Endothelial cell of umbilical vein (primary cell): Measurements from ENCODE around the gene SOX14. TPM values are rescaled to one million over a fixed set of nuclear protein-coding genes. Genes with fewer than 3 reads are reported as not detected.

Experiments used
- BruUV-seq: library from RNA; stranded (reverse); fragments of 400-500 nt; replicated peaks from 2 replicates; lab custom pipeline; 2021; lab: Mats Ljungman, UMichigan
- CTCF ChIA-PET: fragments of 300-600, 350-600 bp; sonication (Branson Sonifier 250); formaldehyde crosslinking; loops from one replicate; lab custom pipeline; 2021; ENCODE audit warnings: antibody characterized with exemption, inconsistent platforms; lab: Charles Lee
- POLR2A ChIA-PET: fragments of 300-600, 350-600 bp; sonication (Branson Sonifier 250); formaldehyde crosslinking; loops from one replicate; lab custom pipeline; 2021; ENCODE audit warnings: antibody characterized with exemption, inconsistent platforms; lab: Charles Lee
- DNase-seq: peaks from one replicate; pipeline ENCODE4 v3.0.0-alpha.2; 2011; ENCODE audit warnings: low read depth, low spot score
- FAIRE-seq: peaks from 2 replicates; lab custom pipeline; 2011; peaks lifted over from hg19 to GRCh38; lab: Jason Lieb, UNC
- H2AFZ ChIP-seq: 2 replicates; pipeline ENCODE4 v1.6.0; 2012; ENCODE audit warnings: low read depth, low read length, control low read depth, inconsistent platforms
- H3K27ac ChIP-seq: 2 replicates; pipeline ENCODE4 v1.5.1; 2011; ENCODE audit warnings: low read depth, mild to moderate bottlenecking, control low read depth, low read length, moderate library complexity; ENCODE audit not compliant: insufficient read depth
- H3K27me3 ChIP-seq, 2 experiments: 2 replicates each; pipeline versions ENCODE4 v1.6.0 to v1.6.1; 2011; ENCODE audit warnings: low read length in 2 of 2, mixed read lengths in 1 of 2; ENCODE audit not compliant: control insufficient read depth in 2 of 2, insufficient read depth in 2 of 2
- H3K36me3 ChIP-seq, 2 experiments: 2 replicates in 1 of 2; 3 replicates in 1 of 2; pipeline ENCODE4 v1.5.1; 2011; ENCODE audit warnings: low read length in 2 of 2, mild to moderate bottlenecking in 1 of 2, moderate library complexity in 1 of 2; ENCODE audit not compliant: control insufficient read depth in 2 of 2, insufficient read depth in 2 of 2; ENCODE audit errors: extremely low read depth in 1 of 2
- H3K4me1 ChIP-seq: 3 replicates; pipeline ENCODE4 v1.5.1; 2011; ENCODE audit warnings: mild to moderate bottlenecking, low read length; ENCODE audit not compliant: control insufficient read depth, insufficient read depth; ENCODE audit errors: extremely low read depth
- H3K4me2 ChIP-seq: 2 replicates; pipeline ENCODE4 v1.6.1; 2011; ENCODE audit warnings: low read length, control low read depth, mixed read lengths; ENCODE audit not compliant: insufficient read depth
- H3K4me3 ChIP-seq, 3 experiments: fragments of 200-600 bp in 1 of 3; sonication (generic), shearing (Covaris generic) in 1 of 3; replicated peaks in 1 of 3; 2 replicates each; pipeline ENCODE4 v1.5.1; 2011 to 2016; ENCODE audit warnings: control low read depth in 3 of 3, low read length in 3 of 3, mild to moderate bottlenecking in 2 of 3, inconsistent platforms in 1 of 3, low read depth in 1 of 3, moderate library complexity in 1 of 3; ENCODE audit not compliant: insufficient read depth in 1 of 3
- H3K79me2 ChIP-seq: 2 replicates; pipeline ENCODE4 v1.6.0; 2012; ENCODE audit warnings: low read length, inconsistent platforms; ENCODE audit not compliant: control insufficient read depth, insufficient read depth
- H3K9ac ChIP-seq: replicated peaks from 2 replicates; pipeline ENCODE3; 2011; ENCODE audit warnings: low read length, control low read depth; ENCODE audit not compliant: insufficient read depth; ENCODE audit errors: extremely low read depth
- H3K9me1 ChIP-seq: replicated peaks from 3 replicates; pipeline ENCODE4 v1.6.0; 2011; ENCODE audit warnings: mild to moderate bottlenecking, low read length; ENCODE audit not compliant: control insufficient read depth, insufficient read depth; ENCODE audit errors: extremely low read depth
- H3K9me3 ChIP-seq: replicated peaks from 2 replicates; pipeline ENCODE4 v1.5.1; 2012; ENCODE audit warnings: low read length, inconsistent platforms; ENCODE audit not compliant: control insufficient read depth, insufficient read depth
- H4K20me1 ChIP-seq: replicated peaks from 2 replicates; pipeline ENCODE3; 2011; ENCODE audit warnings: mild to moderate bottlenecking, low read length; ENCODE audit not compliant: control insufficient read depth, insufficient read depth; ENCODE audit errors: extremely low read depth
- EZH2 ChIP-seq: IDR thresholded peaks from 2 replicates; pipeline ENCODE4 v1.6.1; 2012; ENCODE audit warnings: borderline replicate concordance, low read depth, mild to moderate bottlenecking, moderate library complexity, low read length, inconsistent platforms; ENCODE audit not compliant: severe bottlenecking
- FOS ChIP-seq: IDR thresholded peaks from 2 replicates; pipeline ENCODE4 v1.6.1; 2011; ENCODE audit warnings: mild to moderate bottlenecking, low read length, moderate library complexity, borderline replicate concordance; ENCODE audit not compliant: insufficient read depth
- JUN ChIP-seq: IDR thresholded peaks from 2 replicates; pipeline ENCODE4 v1.6.1; 2011; ENCODE audit warnings: borderline replicate concordance, low read depth; ENCODE audit not compliant: insufficient read length, insufficient read depth
- MYC ChIP-seq: IDR thresholded peaks from one replicate; pipeline ENCODE4 v1.6.1; 2011; ENCODE audit warnings: mild to moderate bottlenecking, low read depth, low read length
- POLR2A ChIP-seq: IDR thresholded peaks from 2 replicates; pipeline ENCODE4 v1.6.1; 2012; ENCODE audit warnings: low read depth, mild to moderate bottlenecking, control low read depth, low read length
- dilution Hi-C: fragments of 300-500 bp; cut with MboI; formaldehyde crosslinking; loops from one replicate; pipeline ENCODE4 v1.15.0; 2019; ENCODE audit warnings: low sequenced_read_pairs; ENCODE audit not compliant: extremely low pct_ligation_motif_present
- intact Hi-C: fragments of 100-400 bp; cut with micrococcal nuclease; formaldehyde crosslinking; loops from one replicate; pipeline ENCODE4 v1.10.0; 2022
- polyA plus RNA-seq, 4 experiments: library from polyadenylated mRNA; depleted of rRNA in 3 of 4; stranded (reverse) in 3 of 4; unstranded in 1 of 4; fragments of >200 nt; gene quantifications; 2 replicates each; pipeline versions ENCODE4 v1.2.1 to v1.2.3, GENCODE V29; 2011 to 2012; ENCODE audit warnings: missing spikeins in 1 of 4
- total RNA-seq: library from RNA; stranded (reverse); gene quantifications from 2 replicates; pipeline ENCODE4 v1.2.3, GENCODE V29; 2021
- TF ChIP-seq, protein P1 (sequence below): IDR thresholded peaks from 2 replicates; pipeline ENCODE4 v1.6.1; 2011; ENCODE audit not compliant: insufficient read depth, insufficient read length
- TF ChIP-seq, protein P2 (sequence below), 2 donors: IDR thresholded peaks; 1 replicate in 1 of 2; 2 replicates in 1 of 2; pipeline ENCODE4 v1.5.1; 2011; ENCODE audit warnings: low read length in 2 of 2, mild to moderate bottlenecking in 2 of 2, moderate library complexity in 2 of 2, control low read depth in 1 of 2, inconsistent platforms in 1 of 2, low read depth in 1 of 2; ENCODE audit not compliant: insufficient read depth in 1 of 2; ENCODE audit errors: extremely low read depth in 1 of 2

SOX14 gene
- total and polyA plus RNA-seq, 2 donors (not counting 3 experiments of a cell fraction or from before 2014, with no cell fraction given): not detected

DNA sequence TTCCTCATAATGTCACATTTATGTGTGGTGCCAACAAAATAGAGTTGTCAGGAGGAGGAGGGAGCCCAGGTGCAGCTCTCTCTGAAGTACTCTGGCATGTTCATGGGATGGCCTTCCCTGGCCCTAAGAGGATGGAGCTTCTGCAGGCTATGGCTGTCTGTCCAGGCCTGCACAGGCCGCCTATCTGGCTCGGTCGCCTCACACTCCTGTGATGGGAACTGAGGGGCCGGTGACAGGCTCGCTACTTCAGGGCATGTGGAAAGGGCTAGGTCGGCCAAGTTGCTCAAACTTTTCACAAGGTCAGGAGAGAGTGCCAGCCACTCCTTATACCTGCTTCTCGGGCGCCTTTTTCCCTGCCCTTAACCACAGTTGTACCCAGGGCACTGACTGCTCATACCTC is 51.1 kb downstream of the SOX14 start:
- Histone ChIP-seq H4K20me1 (no peaks in the 10 kb centered on the region), H3K27ac (no peak overlapping the region), H3K27me3 (no peaks in the 10 kb centered on the region), H3K79me2 (no peaks in the 10 kb centered on the region), H3K4me1 (no peaks in the 10 kb centered on the region), H3K9me3 (no peaks in the 10 kb centered on the region), H3K36me3 (no peaks in the 10 kb centered on the region), H3K9ac (no peak overlapping the region), H2AFZ (no peak overlapping the region), H3K4me3 (no peak overlapping the region), H3K4me2 (no peak overlapping the region), H3K9me1 (no peaks in the 10 kb centered on the region)
- dilution Hi-C loops (no loop called here), intact Hi-C loops (no loop called here)
- no TSS peak for BruUV-seq
- DNase-seq (no peak), FAIRE-seq (no peak)
- TF ChIP-seq, protein P1, sequence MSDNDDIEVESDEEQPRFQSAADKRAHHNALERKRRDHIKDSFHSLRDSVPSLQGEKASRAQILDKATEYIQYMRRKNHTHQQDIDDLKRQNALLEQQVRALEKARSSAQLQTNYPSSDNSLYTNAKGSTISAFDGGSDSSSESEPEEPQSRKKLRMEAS: no peak
- TF ChIP-seq, protein P2, sequence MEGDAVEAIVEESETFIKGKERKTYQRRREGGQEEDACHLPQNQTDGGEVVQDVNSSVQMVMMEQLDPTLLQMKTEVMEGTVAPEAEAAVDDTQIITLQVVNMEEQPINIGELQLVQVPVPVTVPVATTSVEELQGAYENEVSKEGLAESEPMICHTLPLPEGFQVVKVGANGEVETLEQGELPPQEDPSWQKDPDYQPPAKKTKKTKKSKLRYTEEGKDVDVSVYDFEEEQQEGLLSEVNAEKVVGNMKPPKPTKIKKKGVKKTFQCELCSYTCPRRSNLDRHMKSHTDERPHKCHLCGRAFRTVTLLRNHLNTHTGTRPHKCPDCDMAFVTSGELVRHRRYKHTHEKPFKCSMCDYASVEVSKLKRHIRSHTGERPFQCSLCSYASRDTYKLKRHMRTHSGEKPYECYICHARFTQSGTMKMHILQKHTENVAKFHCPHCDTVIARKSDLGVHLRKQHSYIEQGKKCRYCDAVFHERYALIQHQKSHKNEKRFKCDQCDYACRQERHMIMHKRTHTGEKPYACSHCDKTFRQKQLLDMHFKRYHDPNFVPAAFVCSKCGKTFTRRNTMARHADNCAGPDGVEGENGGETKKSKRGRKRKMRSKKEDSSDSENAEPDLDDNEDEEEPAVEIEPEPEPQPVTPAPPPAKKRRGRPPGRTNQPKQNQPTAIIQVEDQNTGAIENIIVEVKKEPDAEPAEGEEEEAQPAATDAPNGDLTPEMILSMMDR (IDR thresholded peaks at IDR 0.05; ENCODE audit: extremely low read depth in 1 of 2, insufficient read depth in 1 of 2, low read depth in 1 of 2, low read length in 2 of 2): no peak
- TF ChIP-seq EZH2: no peak
- TF ChIP-seq MYC: no peak
- no peak for TF ChIP-seq POLR2A
- TF ChIP-seq FOS: no peak
- no peak for TF ChIP-seq JUN
- ChIA-PET POLR2A (no interaction called here), CTCF (no interaction called here)

Other genes with a start within 250 kb of the SOX14 start
- not detected in 2 replicates for gene CLDN18, start 245.8 kb downstream of the SOX14 start, total RNA-seq
- not detected in 2 replicates for gene CLDN18, start 245.8 kb downstream of the SOX14 start, polyA plus RNA-seq